Lower leg skin (tissue), 3 donors: ENCODE measurements around the gene OR8D1.

Experiments used
- CTCF ChIP-seq, 3 donors: fragments of 450-650 bp; IDR thresholded peaks; one replicate each; pipeline ENCODE4 v1.5.1; 2016; ENCODE audit warnings: antibody characterized with exemption in 3 of 3, mild to moderate bottlenecking in 3 of 3, moderate library complexity in 2 of 3
- POLR2A ChIP-seq, 2 donors: fragments of 450-650 bp; IDR thresholded peaks; one replicate each; pipeline ENCODE4 v1.6.1; 2016 to 2017; ENCODE audit warnings: antibody characterized with exemption in 2 of 2, mild to moderate bottlenecking in 1 of 2, moderate library complexity in 1 of 2

GRCh38 chr11:124307093-124307492, 6.7 kb downstream of the OR8D1 start:
- no peak for TF ChIP-seq CTCF (IDR thresholded peaks at IDR 0.05)
- TF ChIP-seq POLR2A (IDR thresholded peaks at IDR 0.05) = no peak
